Neural cell (in vitro differentiated cells): ENCODE measurements around the gene DNAAF3.

ENCODE experiments used
- CTCF ChIP-seq: fragments of 450-650 bp; IDR thresholded peaks from 2 replicates; pipeline ENCODE4 v1.5.1; 2014; ENCODE audit warnings: antibody characterized with exemption, mild to moderate bottlenecking, moderate library complexity; ENCODE audit not compliant: poor library complexity, severe bottlenecking
- EP300 ChIP-seq: fragments of 450-650 bp; conservative IDR thresholded peaks from 2 replicates; pipeline ENCODE4 v1.6.1; 2014; ENCODE audit warnings: antibody characterized with exemption, mild to moderate bottlenecking, moderate library complexity; ENCODE audit not compliant: poor library complexity, severe bottlenecking
- POLR2AphosphoS5 ChIP-seq: IDR thresholded peaks from 2 replicates; pipeline ENCODE4 v1.6.1; 2012
- REST ChIP-seq: IDR thresholded peaks from 2 replicates; pipeline ENCODE4 v1.6.1; 2012; ENCODE audit warnings: borderline replicate concordance

GRCh38 chr19:55173186-55173713 lies 6.8 kb upstream of the DNAAF3 start:
- TF ChIP-seq REST (no peak), POLR2AphosphoS5 (no peak), CTCF (no peak), EP300 (no peak)
